HG02840 (cell line): ENCODE results near the gene ACAD11.

ENCODE experiments used
- ATAC-seq: cut with Tn5 transposase; IDR thresholded peaks from one replicate; pipeline ENCODE4 v1.9.1; 2021; ENCODE audit warnings: mild to moderate bottlenecking, moderate library complexity, moderate number of reproducible peaks; ENCODE audit not compliant: unreplicated experiment, low FRiP score

Gene ACAD11

GRCh38 chr3:132522353-132522752 lies 137.3 kb downstream of the ACAD11 start:
- ATAC-seq = peak; percentile 71

GRCh38 chr3:132521901-132522300 lies 137.7 kb downstream of the ACAD11 start:
- ATAC-seq = no peak

- ATAC-seq = no peak
Measured at GRCh38 chr3:132519914-132520313, 139.7 kb downstream of the ACAD11 start.

- no peak for ATAC-seq
Measured at GRCh38 chr3:132517311-132517710, 142.3 kb downstream of the ACAD11 start.

GRCh38 chr3:132513057-132513456 lies 146.6 kb downstream of the ACAD11 start:
- no peak for ATAC-seq

- ATAC-seq = no peak
Measured at GRCh38 chr3:132509506-132509905, 150.1 kb downstream of the ACAD11 start.

- ATAC-seq = no peak
Measured at GRCh38 chr3:132509096-132509495, 150.5 kb downstream of the ACAD11 start.
